ENCODE data around the gene TULP4. TPM values are rescaled to one million over a fixed set of nuclear protein-coding genes. Genes with fewer than 3 reads are reported as not detected.

TULP4 gene
- total RNA-seq, 2 donors from 2014 or later: 10.8 to 31.2 TPM

- H3K27me3 Mint-ChIP-seq: no peaks in the 10 kb centered on the region
- peaks cover 40% of the 10 kb centered on the region for H3K36me3 Mint-ChIP-seq (ENCODE audit: low read depth)
- no peak for ATAC-seq (replicated peaks)
- H3K9me3 Mint-ChIP-seq: no peaks in the 10 kb centered on the region
- H3K27ac Mint-ChIP-seq: no peak overlapping the region
- H3K4me1 Mint-ChIP-seq: no peaks in the 10 kb centered on the region
- no peak overlapping the region for H3K4me3 Mint-ChIP-seq
Measured at GRCh38 chr6:158497620-158498019, 185.4 kb downstream of the TULP4 start.

- H3K4me3 Mint-ChIP-seq: no peak overlapping the region
- H3K36me3 Mint-ChIP-seq (ENCODE audit: low read depth): peaks cover 42% of the 10 kb centered on the region
- no peaks in the 10 kb centered on the region for H3K27me3 Mint-ChIP-seq
- no peak overlapping the region for H3K27ac Mint-ChIP-seq
- H3K9me3 Mint-ChIP-seq: no peaks in the 10 kb centered on the region
- no peaks in the 10 kb centered on the region for H3K4me1 Mint-ChIP-seq
- ATAC-seq (replicated peaks): no peak
Measured at GRCh38 chr6:158498362-158498761, 186.1 kb downstream of the TULP4 start.

DNA sequence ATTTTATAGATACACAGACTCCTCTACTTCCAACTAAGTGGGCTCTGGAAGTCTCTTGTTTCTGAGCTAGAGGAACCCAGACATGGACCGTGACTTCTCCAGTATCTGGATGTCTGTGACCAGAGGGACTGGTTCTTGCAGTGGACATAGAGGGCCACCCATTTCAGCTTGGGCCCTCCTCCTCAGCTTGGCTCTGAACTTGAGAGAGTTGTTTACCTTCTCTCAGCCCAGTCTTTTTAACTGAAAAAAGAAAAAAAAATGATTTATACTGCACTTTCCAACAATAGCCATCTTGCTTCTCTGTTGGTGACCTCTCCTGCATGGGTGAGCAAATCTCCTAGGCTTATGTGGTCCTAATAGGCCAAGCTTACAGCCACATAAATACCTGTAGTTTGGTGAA lies 187.3 kb downstream of the TULP4 start:
- Mint-ChIP-seq H3K4me3 (no peak overlapping the region), H3K4me1 (no peaks in the 10 kb centered on the region), H3K27me3 (no peaks in the 10 kb centered on the region), H3K36me3 (ENCODE audit: low read depth) (peaks cover 36% of the 10 kb centered on the region), H3K9me3 (no peaks in the 10 kb centered on the region), H3K27ac (peak overlapping the region; percentile 69)
- ATAC-seq (replicated peaks): no peak

DNA sequence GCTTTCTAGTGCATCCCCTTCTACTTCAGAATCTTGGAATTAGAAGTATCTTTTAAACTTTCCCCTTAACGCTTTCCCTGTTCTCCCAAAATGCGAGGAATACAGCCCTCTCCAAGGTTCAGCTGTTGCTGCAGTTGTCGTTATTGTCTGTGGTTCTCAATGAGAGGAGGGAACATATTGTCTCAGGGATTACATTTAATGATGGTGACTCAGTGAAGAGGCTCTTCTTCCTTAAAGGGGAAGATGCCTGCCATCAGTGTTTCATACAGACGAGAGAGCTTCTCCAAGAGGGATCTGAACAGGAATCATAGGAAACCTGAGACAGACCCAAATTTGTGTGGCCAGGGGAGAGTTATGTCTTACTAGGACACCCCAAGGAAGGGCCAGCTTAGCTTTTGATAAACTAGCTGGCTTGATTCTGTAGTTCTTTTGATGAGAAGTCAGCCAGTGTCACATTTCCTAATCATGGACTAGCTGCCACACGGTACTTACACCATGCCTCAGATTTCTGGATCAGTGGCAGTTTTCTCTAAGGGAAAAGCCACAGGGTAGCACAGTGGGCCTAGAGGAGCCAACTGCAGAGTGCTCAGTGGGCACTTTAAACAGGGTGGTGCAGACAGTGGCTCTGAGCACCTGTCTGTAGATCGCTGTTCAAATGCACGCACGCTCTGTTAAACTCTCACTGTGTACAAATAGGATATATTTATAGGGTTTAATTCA lies 187.9 kb downstream of the TULP4 start:
- no peak for ATAC-seq (replicated peaks)
- no peak overlapping the region for H3K27ac Mint-ChIP-seq
- H3K36me3 Mint-ChIP-seq (ENCODE audit: low read depth): peaks cover 33% of the 10 kb centered on the region
- H3K27me3 Mint-ChIP-seq: no peaks in the 10 kb centered on the region
- no peaks in the 10 kb centered on the region for H3K4me1 Mint-ChIP-seq
- no peak overlapping the region for H3K4me3 Mint-ChIP-seq
- no peaks in the 10 kb centered on the region for H3K9me3 Mint-ChIP-seq

GRCh38 chr6:158501360-158502262 lies 189.3 kb downstream of the TULP4 start:
- ATAC-seq (replicated peaks): no peak
- no peak overlapping the region for H3K27ac Mint-ChIP-seq
- no peaks in the 10 kb centered on the region for H3K27me3 Mint-ChIP-seq
- H3K36me3 Mint-ChIP-seq (ENCODE audit: low read depth): peaks cover 33% of the 10 kb centered on the region
- no peaks in the 10 kb centered on the region for H3K9me3 Mint-ChIP-seq
- no peak overlapping the region for H3K4me3 Mint-ChIP-seq
- no peaks in the 10 kb centered on the region for H3K4me1 Mint-ChIP-seq

DNA sequence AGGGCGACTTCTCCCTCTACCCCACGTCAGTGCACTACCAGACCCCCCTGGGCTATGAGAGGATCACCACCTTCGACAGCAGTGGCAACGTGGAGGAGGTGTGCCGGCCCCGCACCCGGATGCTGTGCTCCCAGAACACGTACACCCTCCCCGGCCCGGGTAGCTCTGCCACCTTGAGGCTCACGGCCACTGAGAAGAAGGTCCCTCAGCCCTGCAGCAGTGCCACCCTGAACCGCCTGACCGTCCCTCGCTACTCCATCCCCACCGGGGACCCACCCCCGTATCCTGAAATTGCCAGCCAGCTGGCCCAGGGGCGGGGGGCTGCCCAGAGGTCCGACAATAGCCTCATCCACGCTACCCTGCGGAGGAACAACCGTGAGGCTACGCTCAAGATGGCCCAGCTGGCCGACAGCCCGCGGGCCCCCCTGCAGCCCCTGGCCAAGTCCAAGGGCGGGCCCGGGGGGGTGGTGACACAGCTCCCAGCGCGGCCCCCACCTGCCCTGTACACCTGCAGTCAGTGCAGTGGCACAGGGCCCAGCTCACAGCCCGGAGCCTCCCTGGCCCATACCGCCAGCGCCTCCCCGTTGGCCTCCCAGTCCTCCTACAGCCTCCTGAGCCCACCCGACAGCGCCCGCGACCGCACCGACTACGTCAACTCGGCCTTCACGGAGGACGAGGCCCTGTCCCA lies 190.1 kb downstream of the TULP4 start:
- no peaks in the 10 kb centered on the region for H3K4me1 Mint-ChIP-seq
- H3K27ac Mint-ChIP-seq: no peak overlapping the region
- H3K36me3 Mint-ChIP-seq (ENCODE audit: low read depth): peaks cover 28% of the 10 kb centered on the region
- no peaks in the 10 kb centered on the region for H3K9me3 Mint-ChIP-seq
- no peak for ATAC-seq (replicated peaks)
- no peak overlapping the region for H3K4me3 Mint-ChIP-seq
- no peaks in the 10 kb centered on the region for H3K27me3 Mint-ChIP-seq

DNA sequence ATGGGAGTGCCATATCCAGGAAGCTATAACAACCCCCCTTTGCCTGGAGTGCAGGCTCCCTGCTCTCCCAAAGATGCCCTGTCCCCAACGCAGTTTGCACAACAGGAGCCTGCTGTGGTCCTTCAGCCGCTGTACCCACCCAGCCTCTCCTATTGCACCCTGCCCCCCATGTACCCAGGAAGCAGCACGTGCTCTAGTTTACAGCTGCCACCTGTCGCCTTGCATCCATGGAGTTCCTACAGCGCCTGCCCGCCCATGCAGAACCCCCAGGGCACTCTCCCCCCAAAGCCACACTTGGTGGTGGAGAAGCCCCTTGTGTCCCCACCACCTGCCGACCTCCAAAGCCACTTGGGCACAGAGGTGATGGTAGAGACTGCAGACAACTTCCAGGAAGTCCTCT lies 191.0 kb downstream of the TULP4 start:
- Mint-ChIP-seq H3K4me3 (no peak overlapping the region), H3K27ac (no peak overlapping the region), H3K36me3 (ENCODE audit: low read depth) (peaks cover 28% of the 10 kb centered on the region), H3K9me3 (no peaks in the 10 kb centered on the region), H3K27me3 (no peaks in the 10 kb centered on the region), H3K4me1 (no peaks in the 10 kb centered on the region)
- no peak for ATAC-seq (replicated peaks)

DNA sequence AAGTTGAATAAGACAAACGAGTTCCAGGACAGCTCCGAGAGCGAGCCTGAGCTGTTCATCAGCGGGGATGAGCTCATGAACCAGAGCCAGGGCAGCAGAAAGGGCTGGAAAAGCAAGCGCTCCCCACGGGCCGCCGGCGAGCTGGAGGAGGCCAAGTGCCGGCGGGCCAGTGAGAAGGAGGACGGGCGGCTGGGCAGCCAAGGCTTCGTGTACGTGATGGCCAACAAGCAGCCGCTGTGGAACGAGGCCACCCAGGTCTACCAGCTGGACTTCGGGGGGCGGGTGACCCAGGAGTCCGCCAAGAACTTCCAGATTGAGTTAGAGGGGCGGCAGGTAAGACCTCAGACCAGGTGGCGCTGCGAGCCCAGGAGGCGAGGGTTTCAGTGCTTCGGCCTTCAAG lies 191.6 kb downstream of the TULP4 start:
- H3K27ac Mint-ChIP-seq: no peak overlapping the region
- no peaks in the 10 kb centered on the region for H3K27me3 Mint-ChIP-seq
- no peaks in the 10 kb centered on the region for H3K9me3 Mint-ChIP-seq
- ATAC-seq (replicated peaks): no peak
- peaks cover 25% of the 10 kb centered on the region for H3K36me3 Mint-ChIP-seq (ENCODE audit: low read depth)
- no peak overlapping the region for H3K4me3 Mint-ChIP-seq
- H3K4me1 Mint-ChIP-seq: no peaks in the 10 kb centered on the region

DNA sequence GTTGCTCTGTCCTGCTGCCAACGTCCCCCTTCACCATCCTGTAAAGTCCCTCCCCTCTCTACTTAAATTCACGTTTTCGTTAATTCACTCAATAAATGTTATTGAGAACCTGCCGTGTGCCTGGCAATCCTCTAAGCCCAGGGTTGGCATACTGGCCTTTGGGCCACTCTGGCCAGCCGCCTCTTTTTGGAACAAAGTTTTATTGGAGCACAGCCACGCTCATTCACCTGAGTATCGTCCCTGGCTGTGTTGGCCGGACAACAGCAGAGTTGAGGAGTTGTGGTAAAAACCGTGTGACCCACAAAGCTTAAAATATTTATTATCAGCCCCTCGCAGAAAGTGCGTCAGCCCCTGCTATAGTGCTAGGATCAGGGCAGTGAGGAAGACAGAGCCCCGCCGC lies 192.9 kb downstream of the TULP4 start:
- no peak overlapping the region for H3K27ac Mint-ChIP-seq
- ATAC-seq (replicated peaks): no peak
- peaks cover 19% of the 10 kb centered on the region for H3K36me3 Mint-ChIP-seq (ENCODE audit: low read depth)

GRCh38 chr6:158506601-158507000 lies 194.3 kb downstream of the TULP4 start:
- Mint-ChIP-seq H3K4me3 (no peak overlapping the region), H3K27me3 (no peaks in the 10 kb centered on the region), H3K36me3 (ENCODE audit: low read depth) (peaks cover 13% of the 10 kb centered on the region), H3K4me1 (no peaks in the 10 kb centered on the region), H3K9me3 (no peaks in the 10 kb centered on the region), H3K27ac (no peak overlapping the region)
- ATAC-seq (replicated peaks): no peak

More for the DNA sequence above, 192.9 kb downstream of the TULP4 start:
- H3K27me3 Mint-ChIP-seq: no peaks in the 10 kb centered on the region
- no peaks in the 10 kb centered on the region for H3K4me1 Mint-ChIP-seq
- H3K9me3 Mint-ChIP-seq: no peaks in the 10 kb centered on the region
- no peak overlapping the region for H3K4me3 Mint-ChIP-seq

GRCh38 chr6:158507174-158507573 lies 194.9 kb downstream of the TULP4 start:
- ATAC-seq (replicated peaks): no peak
- H3K36me3 Mint-ChIP-seq (ENCODE audit: low read depth): peaks cover 11% of the 10 kb centered on the region
- H3K4me1 Mint-ChIP-seq: no peaks in the 10 kb centered on the region
- H3K4me3 Mint-ChIP-seq: no peak overlapping the region
- no peaks in the 10 kb centered on the region for H3K9me3 Mint-ChIP-seq
- H3K27me3 Mint-ChIP-seq: no peaks in the 10 kb centered on the region
- H3K27ac Mint-ChIP-seq: no peak overlapping the region

DNA sequence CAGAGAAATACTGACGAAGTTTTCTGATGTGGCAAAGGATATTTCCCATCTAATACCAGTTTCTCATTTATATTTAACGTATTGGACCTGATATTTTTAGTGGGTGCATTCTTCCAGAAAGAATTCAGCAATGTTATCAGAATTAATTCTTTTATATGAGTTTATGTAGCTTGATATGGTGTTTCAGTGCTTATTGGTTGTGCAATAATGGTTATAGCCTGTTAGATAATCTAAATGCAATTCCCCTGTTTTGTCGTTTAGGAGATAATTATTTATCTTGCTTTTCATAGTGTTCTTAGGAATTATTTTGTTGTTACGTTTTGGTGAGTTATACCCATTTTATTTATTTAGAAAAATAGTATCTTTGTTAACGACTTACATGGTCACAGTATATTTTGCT lies 196.2 kb downstream of the TULP4 start:
- ATAC-seq (replicated peaks): no peak
- H3K4me3 Mint-ChIP-seq: no peak overlapping the region
- H3K36me3 Mint-ChIP-seq (ENCODE audit: low read depth): peaks cover 8% of the 10 kb centered on the region
- no peaks in the 10 kb centered on the region for H3K27me3 Mint-ChIP-seq
- H3K4me1 Mint-ChIP-seq: no peaks in the 10 kb centered on the region
- no peak overlapping the region for H3K27ac Mint-ChIP-seq
- no peaks in the 10 kb centered on the region for H3K9me3 Mint-ChIP-seq

- Mint-ChIP-seq H3K27ac (no peak overlapping the region), H3K36me3 (ENCODE audit: low read depth) (peaks cover 6% of the 10 kb centered on the region), H3K27me3 (no peaks in the 10 kb centered on the region), H3K4me1 (no peaks in the 10 kb centered on the region), H3K9me3 (no peaks in the 10 kb centered on the region), H3K4me3 (no peak overlapping the region)
- no peak for ATAC-seq (replicated peaks)
Measured at GRCh38 chr6:158509465-158509864, 197.2 kb downstream of the TULP4 start.

- Mint-ChIP-seq H3K4me3 (no peak overlapping the region), H3K36me3 (ENCODE audit: low read depth) (peaks cover 6% of the 10 kb centered on the region), H3K27me3 (no peaks in the 10 kb centered on the region), H3K4me1 (no peaks in the 10 kb centered on the region), H3K9me3 (no peaks in the 10 kb centered on the region), H3K27ac (no peak overlapping the region)
- ATAC-seq (replicated peaks): no peak
Measured at GRCh38 chr6:158512809-158513208, 200.5 kb downstream of the TULP4 start.
